GM19324 (cell line): ENCODE measurements around the gene PREPL.
"Not testable (repeated sequence)": the region's sequence is repeated elsewhere in the genome, so short reads cannot be mapped to it uniquely, and the experiment has no call there.

ENCODE experiments used
- ATAC-seq: cut with Tn5 transposase; IDR thresholded peaks from one replicate; pipeline ENCODE4 v1.9.1; 2021; ENCODE audit warnings: mild to moderate bottlenecking, moderate library complexity; ENCODE audit not compliant: unreplicated experiment, low FRiP score

PREPL gene

DNA sequence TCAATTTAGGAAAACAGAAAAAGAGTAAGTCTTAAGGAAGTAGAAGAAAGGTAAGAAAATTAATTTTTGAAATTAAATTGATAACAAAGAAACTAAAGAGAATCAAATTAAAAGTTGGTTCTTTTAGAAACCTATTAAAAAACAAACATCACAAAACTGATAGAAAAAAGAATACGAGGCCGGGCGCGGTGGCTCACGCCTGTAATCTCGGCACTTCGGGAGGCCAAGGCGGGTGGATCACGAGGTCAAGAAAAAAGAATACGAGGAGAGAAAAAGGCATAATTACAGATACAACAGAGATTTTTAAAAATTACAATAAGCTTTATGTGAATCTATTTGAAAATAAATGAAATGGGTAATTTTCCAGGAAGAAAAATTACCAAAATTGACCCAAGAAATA, 11.8 kb downstream of the PREPL start:
- no peak for ATAC-seq

DNA sequence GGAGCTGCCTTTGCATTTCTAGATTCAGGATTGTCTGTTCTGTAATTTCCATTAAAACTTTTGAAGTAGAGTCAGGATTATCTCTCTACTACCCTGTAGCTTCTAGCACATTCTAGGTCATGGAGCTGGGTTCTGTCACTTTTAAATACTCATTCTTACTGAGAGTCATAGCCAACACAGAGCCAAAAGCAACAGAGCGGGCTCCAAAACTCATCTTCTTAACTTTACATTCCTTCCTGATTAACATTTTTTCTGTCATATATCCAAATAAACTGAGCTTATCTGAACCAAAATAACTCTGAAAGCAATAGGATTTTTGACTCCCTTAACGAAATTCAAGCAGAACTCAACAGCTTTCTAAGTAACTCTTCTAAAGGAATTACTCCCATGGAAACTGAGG, 12.9 kb downstream of the PREPL start:
- no peak for ATAC-seq

DNA sequence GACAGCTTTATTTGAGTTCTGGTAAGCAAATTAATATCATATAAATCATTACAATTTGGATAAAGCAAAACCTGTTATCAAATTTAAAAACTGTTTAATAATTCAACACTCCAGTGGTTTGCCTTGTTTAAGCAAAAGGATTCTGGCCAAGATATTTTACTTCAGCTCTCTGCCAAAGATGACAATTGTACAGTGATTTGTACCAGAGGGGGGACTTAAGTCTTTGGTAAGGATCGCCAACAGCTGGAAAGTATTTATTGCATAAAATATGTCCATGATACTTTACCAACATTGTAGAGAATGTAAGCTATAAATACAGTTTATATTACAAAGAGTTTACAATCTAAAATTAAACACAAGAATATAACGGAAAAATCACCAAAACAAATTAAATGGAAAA, 13.8 kb downstream of the PREPL start:
- no peak for ATAC-seq

DNA sequence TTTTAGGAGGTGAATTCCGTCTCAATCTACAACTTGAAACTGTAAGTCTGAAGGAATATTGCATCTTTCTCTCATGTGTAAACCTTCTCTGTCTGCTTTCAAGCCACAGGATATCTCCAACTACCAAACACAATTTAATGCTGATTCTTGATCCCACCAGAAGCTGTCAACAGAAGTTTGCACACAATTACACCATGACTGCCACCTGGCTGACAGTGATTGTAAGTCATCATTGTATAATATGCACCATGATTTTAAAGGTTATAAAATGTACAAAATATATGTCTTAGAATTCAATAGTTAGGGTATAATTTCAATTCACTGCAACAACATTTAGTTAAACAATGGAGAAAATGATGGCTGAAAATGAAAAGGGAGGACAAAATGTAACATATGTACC, 18.4 kb downstream of the PREPL start:
- ATAC-seq, result no peak

DNA sequence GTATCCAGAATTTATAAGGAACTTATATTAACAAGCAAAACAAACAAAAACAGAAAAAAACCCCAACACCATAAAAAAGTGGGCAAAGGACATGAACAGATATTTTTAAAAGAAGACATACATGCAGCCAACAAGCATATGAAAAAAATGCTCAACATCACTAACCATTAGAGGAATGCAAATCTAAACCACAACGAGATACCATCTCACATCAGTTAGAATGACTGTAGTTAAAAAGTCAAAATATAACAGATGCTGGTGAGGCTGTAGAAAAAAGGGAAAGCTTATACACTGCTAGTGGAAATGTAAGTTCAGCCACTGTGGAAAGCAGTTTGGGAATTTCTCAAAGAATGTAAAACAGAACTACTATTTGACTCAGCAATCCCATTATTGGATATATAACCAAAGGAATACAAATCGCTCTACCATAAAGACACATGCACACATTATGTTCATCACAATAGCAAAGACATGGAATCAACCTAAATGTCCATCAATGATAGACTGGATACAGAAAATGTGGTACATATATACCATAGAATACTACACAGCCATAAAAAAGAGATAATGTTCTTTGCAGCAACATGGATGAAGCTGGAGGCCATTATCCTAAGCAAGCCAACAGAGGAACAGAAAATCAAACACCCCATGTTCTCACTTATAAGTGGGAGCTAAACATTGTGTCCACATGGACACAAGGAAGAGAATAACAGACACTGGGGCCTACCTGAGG, 25.3 kb downstream of the PREPL start:
- no peak for ATAC-seq

DNA sequence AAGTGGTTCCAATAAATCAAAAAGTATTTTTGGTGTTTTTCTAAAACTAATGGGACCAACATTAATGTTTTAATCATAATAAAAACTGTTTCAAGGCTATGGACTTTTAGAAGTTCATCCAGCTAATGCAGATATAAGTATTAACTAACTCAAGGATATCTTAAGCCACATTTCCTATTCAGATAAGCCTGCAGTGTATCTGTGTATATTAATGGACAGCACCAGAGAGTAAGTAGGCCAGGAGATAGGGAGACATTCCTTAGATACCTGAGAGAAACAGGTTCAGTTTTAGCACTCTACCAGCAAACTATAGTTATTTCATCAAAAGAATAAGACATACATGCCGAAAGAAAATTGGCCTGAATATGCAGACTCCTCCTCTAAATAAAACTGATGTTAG, 27.3 kb downstream of the PREPL start:
- ATAC-seq, result no peak

DNA sequence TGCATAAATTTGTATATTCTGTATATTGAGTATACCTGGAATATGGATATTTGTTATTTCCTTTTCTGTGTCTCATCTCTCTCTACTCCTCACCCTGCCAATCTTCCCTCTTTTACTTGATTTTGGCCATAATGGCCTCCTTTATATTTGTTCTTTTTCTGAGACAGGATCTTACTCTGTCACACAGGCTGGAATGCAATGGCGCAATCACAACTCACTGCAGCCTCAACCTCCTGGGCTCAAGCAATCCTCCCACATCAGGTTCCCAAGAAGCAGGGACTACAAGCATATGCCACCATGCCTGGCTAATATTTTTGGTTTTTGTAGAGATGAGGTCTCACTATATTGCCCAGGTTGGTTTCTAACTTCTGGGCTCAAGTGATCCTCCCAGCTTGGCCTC, 30.5 kb downstream of the PREPL start:
- no peak for ATAC-seq

DNA sequence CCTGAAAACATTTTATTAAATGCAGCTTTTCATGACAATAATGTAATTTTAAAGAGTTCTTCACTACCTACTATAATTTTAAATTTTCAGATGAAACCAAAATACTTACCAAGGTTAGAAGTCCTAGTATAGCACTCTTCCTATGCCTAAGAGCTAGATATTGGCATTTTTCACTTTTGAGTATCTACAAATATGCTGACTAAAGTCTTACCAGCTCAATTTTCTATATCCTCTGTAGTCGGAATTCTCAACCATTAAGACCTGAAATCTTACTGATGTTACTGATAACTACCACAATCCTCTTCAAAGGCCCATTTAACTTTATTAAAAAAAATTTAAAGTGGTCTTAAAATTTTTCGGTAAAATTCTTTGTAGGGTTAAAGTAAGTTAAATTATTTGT, 32.0 kb downstream of the PREPL start:
- ATAC-seq, result no peak

DNA sequence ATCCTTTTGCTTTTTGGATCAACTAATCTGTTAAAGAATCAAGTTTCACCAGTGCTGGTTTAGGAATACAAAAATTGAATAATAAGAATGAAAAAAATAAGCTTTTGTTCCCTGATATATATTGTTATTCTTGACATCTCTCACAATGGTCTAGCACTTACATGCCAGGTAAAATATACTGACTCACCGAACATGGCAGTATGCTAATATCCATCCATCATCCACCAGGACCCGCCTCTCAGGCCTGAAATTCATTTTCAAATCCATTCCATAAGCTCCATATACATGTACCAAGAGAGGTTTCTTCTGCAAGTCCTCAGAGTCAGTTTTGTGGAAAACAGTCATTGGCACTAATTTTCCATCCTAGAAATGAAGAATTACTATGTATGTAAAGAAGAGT, 32.5 kb downstream of the PREPL start:
- no peak for ATAC-seq

DNA sequence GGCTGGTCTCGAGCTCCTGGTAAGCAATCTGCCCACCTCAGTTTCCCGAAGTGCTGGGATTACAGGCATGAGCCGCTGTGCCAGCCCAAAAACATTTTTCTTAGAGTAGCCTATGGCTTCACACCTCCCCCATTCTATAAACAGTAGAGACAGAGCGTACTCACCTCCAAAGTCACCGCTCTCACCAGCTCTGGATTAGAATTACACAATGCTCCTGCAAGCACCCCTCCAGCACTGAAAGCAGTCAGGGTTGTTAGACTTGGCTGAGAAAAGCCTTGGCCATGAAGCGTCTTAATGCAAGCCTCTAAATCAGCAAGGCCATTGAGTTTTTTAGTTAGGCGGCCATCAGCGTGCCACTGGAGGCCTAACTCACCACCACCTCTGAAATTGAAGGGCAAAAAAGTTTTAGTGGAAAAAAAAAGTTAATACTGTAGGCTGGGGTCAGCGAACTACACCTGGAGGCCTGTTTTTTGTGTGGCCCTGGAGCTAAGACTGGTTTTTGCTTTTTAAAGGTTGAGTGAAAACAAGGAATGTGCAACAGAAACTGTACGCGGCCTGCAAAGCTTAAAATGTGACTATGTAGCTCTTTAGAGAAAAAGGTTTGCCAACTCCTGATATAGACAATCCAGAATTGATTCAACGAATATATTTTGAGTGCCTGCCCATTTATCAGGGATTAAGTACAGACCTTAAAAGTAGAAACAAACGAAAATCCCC, 34.6 kb downstream of the PREPL start:
- ATAC-seq, result no peak

DNA sequence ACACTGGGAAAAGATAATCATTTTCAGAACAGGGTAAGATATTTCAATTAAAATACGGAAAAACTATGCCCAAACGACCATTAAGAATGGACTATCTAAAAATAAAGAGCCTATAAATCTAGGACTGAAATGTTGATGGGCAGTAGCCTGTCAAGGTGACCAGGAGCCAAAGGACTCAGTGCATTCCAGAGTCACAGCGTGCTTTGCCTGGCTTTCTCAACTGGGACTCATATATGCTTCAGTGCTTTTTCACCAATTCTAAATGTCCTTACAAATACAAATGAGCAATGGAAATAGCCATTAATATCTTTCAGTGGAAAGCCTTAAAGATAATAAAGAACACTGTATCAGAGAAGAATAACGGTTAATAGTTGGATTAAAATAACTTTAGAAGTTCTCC, 35.4 kb downstream of the PREPL start:
- no peak for ATAC-seq

DNA sequence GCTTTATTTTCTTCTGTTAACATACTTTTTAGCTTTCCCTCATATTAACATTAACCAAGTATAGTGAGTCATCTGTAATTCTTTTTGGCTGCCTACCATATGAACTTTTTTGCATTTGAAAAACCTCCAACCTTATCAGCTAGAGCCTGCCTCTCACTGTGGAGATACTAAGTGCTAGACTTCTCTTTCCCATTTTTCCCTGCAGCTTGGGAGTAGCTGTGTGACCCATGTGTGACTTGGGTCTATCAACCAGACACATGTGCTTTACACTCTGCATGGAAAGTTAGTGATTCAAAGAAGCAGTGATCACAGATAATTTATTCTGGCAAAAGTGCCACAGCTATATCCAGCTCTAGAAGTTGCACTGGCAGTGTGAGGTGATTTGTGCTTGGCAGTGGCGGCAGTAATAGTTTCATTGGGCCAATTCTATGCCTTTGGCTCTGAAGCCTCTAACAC, 36.3 kb downstream of the PREPL start:
- no peak for ATAC-seq

DNA sequence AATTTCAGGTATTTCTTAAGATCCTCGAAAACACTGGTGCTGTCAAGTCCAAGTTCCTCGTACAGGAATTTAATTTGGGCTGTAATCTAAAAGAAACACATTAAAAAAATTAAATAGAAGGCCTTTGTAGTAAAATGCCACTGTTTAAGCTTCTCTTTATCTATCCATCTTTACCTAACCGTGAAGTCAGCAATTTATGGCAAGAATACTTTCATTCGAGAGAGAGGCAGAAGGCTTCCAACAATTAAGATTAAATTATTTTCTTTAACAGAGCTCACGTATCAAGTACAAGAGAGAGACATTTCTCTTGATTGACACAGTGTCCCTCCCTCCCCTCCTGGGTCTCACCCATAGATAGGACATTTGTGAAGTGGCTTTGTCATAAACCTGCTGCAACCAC, 39.9 kb downstream of the PREPL start:
- no peak for ATAC-seq

DNA sequence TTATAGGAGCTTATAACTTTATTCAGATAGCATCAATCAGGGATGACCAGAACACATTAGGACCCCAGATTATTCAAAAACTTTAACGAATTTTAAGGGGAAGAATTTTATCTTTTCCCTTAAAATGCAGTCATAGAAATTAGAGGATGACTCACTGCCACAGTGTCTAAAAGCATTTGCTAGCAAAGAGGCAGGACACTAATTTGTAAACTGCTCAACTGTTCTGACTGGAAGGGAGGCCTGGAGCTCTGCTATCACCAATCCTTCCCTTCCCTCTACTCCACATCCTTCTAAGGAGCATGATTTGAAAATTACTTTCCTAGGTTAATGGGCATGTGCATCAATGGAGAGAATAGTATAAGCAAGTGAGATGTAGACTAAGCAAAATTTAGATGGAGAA, 40.5 kb downstream of the PREPL start:
- no peak for ATAC-seq

DNA sequence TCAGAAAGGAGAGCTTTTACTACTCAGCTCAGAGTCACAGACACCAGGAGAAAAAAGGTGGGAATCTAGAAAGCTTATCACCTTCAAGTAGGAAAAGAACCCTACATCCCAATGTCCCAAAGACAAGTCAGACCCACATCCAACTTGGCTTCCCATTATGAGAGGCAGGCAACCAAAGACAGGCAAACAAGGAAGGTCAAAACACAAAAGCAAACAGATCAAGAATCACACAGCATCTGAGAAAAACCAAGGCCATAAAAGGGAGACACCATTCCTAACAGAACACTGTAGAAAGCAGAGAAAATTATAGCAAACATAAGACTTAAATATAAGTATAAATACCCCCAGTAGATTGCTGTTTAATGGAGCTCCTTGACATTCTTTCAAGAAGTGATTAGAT, 45.3 kb downstream of the PREPL start:
- ATAC-seq, result no peak

DNA sequence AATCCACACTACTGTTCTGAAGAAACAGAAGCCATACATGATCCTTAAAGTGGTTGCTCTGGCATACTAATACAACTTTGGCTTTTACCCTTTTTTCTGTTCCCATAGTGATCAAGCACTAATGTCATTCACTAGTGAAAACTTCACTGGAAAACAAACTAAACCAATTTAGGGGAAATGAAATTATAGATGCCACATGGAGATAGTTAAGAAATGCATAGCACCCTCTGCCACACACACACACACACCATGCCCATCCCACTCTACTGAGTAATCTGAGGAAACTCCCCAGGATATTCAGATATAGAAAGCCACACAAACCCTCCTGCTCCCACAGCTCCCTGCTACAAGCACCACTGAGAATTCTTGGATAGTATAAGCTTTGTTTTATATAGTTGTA, 46.9 kb downstream of the PREPL start:
- no peak for ATAC-seq

DNA sequence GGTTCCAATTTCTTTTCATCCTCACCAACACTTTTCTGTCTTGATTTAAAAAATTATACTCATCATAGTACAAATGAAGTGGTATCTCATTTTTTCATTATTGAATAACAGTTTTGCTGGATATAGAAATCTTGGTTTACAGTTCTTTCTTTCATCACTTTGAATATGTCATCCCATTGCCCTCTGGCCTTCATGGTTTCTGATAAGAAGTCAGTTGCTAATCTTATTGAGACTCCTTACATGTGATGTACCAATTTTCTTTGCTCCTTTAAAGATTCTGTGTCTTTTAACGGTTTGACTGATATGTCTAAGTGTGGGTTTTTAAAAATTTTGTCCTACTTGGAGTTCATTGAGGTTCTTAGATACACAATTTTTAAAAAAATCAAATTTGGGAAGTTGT, 51.0 kb downstream of the PREPL start:
- no peak for ATAC-seq

DNA sequence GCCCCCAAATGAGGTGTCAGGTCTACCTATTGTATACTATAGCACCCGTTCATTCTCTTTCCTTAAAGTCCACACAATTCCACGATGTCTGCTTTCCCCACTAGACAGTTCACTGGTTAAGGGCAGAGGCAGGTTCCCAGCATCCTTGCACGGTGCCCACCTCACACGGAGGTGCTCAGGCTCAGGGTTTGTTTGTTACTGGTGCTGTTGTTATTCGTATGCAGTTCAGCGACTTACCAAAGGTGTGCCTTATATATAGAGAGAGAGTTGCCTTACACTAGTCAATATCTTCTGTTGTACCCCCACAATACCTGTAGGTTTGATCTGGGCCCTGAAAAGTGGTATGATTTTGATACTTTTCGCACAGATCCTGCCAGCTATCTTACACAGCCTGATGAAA, 55.4 kb downstream of the PREPL start:
- no peak for ATAC-seq

DNA sequence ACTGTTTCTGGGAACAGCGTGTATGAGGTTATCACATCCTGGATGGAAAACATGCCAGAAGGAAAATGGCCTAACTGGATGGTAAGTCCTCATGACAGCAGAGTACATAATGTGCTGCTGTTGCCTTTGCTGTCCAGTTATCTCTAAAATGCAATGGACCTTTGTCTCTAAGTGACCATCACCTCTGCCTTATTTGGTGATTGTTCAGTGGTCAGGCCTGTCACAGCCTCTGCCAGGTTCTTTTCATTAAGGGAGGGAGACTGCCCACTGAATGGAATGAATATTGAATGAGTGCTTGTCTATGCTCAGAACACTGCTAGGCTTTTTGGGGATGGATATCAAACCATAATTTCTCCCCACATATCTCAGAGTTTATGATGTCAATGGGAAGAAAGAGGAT, 57.0 kb downstream of the PREPL start:
- no peak for ATAC-seq

DNA sequence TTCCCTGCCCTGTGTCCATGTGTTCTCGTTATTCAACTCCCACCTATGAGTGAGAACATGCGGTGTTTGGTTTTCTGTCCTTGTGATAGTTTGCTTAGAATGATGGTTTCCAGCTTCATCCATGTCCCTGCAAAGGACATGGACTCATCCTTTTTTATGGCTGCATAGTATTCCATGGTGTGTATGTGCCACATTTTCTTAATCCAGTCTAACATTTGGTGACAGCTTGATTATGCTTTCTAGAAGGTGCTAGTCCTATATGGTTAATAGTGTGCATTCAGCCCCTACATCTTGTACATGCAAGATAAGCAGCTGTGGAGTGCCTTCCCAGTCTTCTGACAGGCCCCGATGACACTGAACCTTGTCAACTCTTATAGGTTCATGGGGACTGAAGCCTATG, 57.5 kb downstream of the PREPL start:
- ATAC-seq, result not testable (repeated sequence)

DNA sequence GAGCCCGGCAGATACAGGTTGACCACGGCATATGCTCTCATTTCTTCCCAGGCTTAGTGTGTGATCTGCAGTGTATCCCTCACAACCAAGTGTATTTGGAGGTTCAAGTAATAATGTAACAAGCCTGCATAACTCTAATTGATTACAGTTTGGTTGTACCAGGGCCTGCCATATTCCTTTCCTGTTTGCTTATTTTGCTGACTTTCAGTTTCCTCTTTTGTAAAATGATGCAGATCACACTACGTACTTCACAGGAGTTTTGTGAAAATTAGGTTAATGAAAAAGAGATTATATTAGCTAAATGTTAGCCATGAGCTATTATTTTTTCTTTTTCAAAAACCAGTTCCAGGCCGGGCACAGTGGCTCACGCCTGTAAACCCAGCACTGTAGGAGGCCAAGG, 60.2 kb downstream of the PREPL start:
- ATAC-seq, result no peak

DNA sequence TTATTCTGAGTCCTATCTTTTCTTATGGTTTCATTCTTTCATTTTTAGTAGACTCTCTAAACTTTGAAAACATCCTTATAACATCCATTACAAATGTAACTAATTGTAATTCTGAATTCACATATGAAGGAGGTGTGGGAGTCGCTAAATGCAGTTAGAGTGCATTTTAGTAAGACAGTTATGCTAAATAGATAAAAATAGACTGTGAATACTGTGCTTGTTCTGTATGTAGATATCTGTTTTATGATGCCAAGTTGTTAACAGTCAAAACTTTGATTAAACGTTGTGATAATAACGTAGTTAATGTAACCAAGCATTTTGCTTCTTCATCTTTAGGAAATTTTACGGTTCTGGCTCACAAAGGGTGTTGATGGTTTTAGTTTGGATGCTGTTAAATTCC, 61.7 kb downstream of the PREPL start:
- no peak for ATAC-seq
